GM19324 (cell line): ENCODE measurements around the gene CACNA1E.

Experiments used
- ATAC-seq: cut with Tn5 transposase; IDR thresholded peaks from one replicate; pipeline ENCODE4 v1.9.1; 2021; ENCODE audit warnings: mild to moderate bottlenecking, moderate library complexity; ENCODE audit not compliant: unreplicated experiment, low FRiP score

Gene CACNA1E

DNA sequence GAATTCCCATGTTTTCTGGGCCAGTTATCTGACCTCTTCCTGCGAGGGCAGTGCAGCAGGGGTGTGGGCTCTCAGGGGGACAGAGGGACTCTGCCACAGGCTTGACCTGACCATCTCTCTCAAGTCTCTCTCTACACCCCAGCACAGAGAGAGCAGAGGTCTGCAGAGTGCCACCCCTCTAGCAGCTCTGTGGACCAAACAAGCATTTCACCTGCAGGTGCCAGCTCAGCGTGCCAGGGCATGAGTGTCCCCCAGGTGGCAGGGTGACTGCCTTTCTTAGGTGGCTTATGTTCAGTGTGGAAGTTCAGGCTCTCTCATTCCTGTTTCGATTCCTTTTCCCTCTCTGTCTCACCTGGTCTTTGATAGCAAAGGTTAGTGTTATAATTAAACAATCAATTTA lies 191.3 kb downstream of the CACNA1E start:
- ATAC-seq = no peak

DNA sequence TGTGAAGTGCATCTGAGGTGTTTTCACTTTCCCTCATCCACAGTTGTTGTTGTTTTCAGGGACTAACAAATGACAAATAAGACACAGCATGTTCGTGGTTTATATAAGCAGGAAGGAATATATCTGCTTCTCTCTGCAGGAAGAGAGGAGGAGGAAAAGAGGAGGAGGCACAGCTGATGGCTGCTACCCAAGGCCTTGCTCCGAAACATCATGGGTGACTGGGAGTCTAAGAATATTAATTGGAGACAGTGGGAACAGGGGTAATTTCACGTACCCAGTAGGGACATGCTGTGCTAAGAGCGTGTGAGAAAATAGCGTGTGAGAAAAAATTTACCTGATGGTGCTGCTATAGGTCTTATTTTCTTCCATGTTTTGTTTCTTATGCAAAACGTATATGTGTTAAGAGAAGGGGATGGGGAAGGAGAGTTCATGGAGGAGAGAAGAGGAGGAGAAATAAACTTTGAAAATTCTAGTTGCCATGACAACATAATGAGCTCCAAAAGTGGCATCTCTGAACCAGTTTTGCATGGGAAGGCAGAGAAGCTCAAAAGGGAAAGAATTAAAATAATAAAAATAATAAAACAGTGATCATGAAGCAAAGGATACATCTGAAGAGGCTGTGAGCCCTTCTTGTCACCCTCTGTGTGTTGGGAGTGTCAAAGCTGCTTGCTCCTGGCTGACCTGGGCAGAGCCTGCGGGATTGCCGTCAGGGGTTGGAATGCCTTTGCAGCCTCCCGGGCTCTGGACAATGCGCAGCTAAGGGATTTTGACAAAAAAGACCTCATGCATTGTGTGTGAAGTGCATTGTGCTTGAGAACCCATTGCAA lies 192.0 kb downstream of the CACNA1E start:
- ATAC-seq = no peak

DNA sequence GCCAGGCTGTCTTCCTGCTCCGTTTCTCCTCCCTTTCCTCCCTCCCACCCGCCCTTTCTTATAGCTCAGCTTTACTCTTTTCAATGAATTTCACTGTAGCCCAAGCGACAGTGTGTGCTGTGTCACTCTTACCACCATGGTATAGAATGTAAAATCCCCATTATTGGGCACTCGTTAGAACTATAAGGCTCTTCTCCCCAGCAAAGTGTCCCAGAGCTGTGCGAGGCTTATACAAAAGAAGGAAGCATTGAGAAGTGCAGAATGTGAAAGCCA lies 192.5 kb downstream of the CACNA1E start:
- no peak for ATAC-seq

DNA sequence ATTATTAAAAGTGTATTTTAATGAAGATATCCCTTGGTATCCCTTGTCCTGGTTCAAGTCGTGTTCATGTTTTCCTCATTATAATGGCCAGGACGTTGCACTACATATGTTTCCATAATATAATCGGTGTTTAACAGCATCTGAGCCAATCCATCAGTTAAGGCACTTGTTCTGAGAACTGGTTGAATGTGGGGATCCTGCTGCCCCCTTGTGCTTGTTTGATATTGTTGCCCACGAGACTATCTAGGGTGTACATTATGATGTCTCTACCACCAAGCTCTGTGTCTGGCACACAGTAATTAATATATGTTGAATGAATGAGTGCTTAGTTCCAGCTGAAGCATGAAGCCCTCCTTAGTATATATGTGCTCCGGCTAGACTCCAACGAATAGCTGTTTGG lies 193.0 kb downstream of the CACNA1E start:
- peak; percentile 74 for ATAC-seq

DNA sequence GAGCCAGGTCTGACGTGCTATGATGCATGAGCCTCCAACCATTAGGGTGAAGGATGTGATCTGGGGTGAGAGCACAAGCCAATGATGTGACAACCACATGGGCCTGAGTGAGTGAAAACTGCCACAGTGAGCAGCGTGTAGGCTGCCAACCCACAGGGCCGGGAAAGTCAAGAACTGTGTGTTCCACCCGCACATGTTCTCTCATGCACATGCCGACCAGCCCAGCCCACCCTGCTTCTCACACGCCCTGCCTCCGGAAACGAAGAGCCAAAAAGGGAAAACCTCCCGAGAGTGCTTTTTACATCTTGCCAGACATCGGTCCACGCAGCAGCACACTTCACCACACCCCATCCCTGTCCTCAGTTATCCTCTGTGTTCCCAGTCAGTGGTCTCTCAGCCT lies 197.0 kb downstream of the CACNA1E start:
- ATAC-seq = no peak

DNA sequence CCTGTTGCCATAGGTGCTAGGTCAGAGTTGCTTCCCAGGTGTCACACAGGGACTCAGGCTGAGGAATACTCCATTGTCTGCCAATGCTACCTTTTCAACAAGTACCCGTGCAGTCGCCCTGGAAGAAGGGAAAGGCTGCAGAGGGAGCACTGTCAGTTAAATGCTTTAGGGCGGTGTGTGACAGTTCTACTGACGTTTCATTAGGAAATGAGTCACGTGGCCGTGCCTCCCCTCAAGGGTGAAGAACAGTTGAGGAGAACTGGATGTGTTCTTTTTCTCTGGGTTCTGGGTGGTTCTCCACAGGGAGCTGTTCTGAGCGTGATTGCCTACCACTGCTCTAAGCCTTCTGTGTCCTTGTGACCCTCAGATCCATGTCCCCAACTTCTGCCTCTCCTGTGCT lies 197.6 kb downstream of the CACNA1E start:
- ATAC-seq = no peak

DNA sequence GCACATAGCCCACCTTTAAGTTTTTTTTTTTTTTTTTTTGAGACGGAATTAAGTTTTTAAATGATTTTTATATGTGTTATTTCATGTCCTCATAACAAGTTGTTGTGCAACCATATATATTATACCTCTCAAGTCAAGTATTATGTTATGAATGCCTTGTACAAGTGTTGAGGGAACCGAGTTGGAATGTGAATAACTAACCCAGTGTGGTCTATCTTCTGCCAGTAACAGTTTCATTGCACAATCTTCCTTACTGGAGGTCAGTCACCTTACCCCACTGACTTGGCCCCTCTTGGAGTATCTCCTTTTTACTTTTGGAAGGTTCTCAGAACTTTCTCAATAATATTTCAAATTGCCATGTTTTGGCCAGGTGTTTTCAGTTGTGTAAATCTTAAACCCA lies 201.9 kb downstream of the CACNA1E start:
- ATAC-seq = no peak

DNA sequence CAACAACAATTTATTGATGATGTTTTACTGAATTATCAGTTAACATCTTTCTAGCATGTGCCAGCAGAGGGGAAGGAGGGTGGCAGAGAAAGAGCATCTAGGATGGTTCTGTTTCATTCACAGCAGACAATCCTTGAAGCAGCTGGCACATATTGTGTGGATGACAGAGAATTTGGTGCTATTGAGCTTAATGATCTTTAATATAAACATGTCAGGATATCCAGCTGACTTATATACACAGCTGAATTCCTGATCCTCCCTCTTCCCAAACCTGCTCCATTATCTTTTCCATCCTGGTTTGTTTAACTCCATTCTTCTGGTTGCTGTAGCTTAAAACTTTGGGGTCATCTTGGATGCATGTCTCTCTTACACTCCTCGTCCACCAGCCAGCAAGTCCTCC lies 218.6 kb downstream of the CACNA1E start:
- ATAC-seq = no peak

DNA sequence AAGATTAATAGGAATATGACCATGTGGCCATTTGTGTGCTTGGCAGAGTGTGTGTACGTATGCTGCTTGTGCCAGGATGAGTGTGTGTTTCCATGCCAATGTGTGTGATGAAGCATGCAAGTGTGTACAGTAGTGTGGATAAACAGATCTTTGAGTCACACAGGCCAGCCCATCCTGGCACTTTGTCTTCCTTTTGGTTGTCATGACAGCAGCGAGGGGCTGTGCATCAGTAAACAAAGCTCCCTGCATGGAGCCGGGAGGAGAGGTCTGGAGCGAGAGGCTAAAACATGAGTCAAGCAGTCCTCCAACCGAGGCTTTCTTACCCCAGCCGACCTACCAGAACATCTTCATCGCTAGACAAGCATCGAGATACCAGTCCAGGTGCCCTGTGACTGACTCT lies 221.2 kb downstream of the CACNA1E start:
- no peak for ATAC-seq

DNA sequence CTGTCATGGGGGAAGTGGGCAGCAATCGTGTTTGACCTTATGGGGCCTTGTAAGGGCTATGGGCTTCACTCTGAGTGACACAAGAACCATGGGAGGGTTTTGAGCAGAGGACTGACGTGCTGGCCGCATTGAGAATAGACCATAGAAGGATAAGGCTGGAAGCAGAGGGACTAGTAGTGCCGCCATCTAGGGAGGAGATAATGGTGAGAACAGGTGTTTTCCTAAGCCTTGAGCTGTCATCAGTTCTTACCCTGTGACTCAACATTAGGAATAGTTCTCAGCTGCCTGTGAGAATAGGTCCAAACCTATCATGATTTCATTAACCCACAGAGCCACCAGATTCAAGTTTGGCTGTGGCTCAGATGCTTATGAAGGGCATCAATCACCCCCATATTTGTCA lies 228.5 kb downstream of the CACNA1E start:
- ATAC-seq = no peak

DNA sequence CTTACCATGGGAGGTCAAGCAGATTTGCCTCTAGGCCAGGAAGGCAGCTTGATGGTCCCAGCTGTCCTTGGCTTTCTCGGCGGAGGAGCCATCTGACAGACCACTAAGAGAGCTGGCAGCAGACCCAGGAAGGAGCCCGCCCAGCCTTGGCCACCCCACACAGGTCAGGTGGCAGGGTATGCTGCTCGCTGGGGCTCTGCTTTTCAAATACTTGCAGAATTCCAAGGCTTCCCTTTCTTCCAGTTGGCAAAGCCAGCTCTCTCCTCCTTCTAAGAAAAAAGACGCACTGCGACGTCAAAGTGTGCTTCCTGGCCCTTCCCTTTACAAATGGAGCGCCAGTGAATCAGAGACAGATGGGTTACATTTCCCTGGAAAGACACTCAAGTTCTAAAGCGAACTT lies 229.4 kb downstream of the CACNA1E start:
- ATAC-seq = no peak

DNA sequence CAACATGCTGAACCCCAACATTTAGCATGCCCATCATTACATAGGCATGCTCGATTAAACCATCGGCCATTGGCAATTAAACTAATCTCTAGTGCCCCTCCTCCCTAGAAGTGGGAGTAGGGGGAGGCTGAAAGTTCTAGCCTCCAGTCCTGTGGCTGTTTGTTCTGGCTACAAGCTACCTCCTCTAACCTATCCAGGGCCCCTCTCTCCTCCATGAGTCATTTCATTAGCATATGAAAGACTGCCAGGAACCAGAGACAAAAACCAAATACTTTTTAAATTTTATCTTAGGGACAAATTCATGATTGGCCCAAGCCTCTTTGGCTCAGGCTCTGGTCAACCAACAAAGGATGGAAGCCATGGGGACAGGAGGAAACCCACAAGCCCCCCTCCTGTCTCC lies 231.1 kb downstream of the CACNA1E start:
- no peak for ATAC-seq

DNA sequence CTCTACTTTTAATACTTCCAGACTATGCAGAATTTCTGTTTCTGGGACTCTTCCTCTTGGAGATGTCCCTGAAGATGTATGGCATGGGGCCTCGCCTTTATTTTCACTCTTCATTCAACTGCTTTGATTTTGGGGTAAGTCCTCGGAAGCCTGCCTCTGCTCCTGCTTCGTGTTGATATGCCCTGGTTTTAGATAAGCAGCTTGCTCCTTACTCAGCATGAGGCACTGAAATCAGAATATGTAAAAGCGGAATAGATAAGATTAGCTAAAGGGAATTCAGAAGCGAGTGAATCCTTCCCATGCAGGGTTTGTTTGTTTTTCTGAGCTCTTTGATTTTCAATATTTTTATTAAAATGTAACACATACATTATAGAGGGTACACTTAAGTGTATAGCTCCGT lies 234.7 kb downstream of the CACNA1E start:
- no peak for ATAC-seq

DNA sequence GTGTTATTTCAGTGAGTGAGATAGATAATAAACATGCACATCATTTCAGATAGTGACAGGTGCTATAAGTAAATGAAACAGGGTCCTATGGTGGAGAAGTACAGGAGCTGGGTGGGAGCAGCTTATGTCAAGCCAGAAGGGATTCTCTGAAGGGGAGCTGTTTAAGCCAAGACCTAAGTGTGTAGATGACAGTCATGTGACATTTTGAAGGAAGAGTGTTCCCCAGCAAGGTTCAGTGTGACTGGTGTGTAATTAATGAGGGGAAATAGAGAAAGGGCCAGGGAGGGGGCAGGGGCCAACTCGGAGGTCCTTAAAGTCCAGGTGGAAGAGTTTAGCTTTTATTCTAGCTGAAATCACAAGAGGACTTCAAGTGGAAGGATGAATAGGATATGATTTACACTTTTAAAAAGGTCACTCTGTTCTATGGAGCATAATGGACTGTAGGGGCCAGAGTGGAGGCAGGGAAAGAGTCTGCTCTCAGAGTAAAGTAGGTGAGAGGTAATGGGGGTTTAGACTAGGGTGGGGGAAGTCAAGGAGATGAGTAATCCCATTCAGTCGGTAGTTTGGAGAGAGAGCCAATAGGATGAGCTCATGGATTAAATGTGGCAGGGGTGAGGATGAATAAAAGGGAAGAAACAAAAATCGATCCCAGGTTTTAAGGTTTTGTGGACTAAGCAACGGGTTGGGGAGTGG lies 243.1 kb downstream of the CACNA1E start:
- no peak for ATAC-seq

DNA sequence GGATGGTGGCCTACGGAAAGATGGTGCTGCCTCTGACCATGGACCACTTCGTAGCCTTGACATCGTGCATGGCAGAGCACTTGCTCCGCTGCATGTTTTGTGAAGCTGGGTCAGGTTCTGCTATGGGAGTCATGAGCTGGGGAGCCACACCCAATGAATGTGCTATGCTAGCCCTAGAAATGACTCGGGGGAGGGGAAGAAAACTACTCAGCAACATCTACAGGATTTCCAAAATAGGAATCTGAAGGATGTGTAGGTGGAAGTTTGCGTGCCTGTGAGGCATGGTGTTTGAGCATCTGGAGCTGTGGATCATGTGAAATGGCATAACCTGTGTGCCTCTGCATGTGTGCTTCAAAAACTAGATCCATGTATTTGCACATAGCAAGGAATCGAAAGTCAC lies 247.3 kb downstream of the CACNA1E start:
- ATAC-seq = no peak

DNA sequence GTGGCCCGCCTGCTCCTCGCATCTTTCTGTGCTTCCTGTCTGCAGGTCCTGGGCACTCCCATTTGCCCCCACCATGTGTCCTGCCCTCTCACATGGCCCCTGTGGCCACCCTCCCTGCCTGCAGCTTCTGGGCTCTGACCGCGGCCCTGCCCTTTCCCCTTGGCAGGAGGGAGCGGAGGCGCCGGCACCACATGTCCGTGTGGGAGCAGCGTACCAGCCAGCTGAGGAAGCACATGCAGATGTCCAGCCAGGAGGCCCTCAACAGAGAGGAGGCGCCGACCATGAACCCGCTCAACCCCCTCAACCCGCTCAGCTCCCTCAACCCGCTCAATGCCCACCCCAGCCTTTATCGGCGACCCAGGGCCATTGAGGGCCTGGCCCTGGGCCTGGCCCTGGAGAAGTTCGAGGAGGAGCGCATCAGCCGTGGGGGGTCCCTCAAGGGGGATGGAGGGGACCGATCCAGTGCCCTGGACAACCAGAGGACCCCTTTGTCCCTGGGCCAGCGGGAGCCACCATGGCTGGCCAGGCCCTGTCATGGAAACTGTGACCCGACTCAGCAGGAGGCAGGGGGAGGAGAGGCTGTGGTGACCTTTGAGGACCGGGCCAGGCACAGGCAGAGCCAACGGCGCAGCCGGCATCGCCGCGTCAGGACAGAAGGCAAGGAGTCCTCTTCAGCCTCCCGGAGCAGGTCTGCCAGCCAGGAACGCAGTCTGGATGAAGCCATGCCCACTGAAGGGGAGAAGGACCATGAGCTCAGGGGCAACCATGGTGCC lies 249.1 kb downstream of the CACNA1E start:
- no peak for ATAC-seq

DNA sequence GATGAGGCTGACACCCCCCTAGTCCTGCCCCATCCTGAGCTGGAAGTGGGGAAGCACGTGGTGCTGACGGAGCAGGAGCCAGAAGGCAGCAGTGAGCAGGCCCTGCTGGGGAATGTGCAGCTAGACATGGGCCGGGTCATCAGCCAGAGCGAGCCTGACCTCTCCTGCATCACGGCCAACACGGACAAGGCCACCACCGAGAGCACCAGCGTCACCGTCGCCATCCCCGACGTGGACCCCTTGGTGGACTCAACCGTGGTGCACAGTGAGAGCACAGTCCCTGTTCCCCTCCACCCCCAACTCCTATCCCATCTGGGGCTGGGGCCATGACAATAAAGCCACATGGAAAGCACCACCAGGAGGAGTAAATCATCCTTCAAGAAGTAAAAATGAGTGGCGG lies 250.2 kb downstream of the CACNA1E start:
- ATAC-seq = no peak

DNA sequence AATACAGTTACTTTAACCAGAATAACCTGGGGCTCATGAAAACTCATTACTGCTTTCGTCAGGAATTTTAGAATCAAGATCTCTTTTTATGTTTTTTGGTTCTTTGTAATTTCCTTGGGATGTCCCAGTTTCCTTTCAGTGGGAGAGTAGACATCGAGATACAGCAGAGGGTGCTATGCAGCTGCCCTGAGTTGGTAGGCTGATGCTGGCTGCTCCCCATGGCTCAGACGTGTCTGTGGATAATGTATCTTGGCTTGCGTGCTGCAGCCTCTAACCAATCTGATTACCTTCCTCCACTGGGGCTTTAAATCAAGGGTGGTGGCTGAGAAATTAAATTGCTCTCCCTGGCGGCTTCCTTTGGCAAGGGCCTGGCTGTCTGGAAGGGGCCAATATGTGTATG lies 253.7 kb downstream of the CACNA1E start:
- no peak for ATAC-seq

DNA sequence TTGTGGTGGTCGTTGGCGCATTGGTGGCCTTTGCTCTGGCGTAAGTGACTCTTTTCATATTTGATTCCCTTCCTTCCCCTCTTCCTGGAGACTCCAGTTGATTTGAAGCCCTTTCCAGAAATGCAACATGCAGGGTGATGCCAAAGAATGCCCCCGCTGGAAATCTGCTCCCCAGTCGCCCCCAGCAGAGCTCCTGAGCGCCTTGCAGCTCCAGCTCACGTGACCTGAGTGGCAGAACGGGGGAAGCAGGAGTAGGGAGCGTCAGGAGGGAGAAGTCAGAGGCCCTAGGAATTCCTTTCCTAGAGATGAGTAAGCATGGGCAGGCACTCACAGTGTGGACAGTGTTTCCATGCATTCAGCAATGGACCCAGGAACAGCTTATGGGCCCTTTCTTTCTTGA lies 255.9 kb downstream of the CACNA1E start:
- ATAC-seq = no peak

DNA sequence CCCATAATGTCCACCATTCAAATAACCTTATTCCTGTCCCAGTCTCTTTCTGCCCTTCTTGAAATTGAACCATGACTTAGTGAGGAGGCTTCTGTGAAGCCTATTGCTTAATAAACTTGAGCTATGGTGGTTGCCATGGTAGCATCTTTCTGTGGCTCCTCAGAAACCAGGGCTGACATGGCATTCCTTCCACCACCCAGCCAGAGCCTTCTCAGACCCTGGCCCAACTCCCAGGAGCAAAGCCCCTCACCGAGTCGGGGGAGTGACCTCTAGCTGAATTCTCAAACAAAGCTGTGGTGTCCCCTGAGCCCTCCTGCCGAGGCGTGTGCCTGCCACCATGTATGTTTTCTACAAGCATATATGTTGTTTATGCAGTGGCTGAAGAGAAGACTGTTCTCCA lies 259.1 kb downstream of the CACNA1E start:
- no peak for ATAC-seq

DNA sequence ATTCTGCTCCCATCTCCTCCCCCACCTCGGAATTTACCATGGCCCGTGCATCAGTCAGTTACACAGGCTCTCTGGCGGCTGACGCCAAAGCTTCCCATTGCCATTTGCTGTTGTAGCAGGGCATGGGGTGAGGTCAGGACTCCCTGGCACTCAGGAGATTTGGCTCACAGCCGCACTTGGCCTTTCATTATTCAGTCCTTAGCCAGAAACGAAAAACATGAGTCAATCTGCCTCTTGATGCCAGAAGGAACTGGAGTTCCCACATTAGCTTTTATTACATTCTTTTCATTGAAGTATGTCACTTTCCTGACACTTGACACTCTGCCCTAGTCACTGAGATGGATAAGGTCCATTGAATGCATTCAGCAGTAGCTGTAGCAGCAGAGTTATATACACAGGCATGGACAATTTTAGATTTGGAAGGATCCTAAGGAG lies 260.6 kb downstream of the CACNA1E start:
- ATAC-seq = no peak

DNA sequence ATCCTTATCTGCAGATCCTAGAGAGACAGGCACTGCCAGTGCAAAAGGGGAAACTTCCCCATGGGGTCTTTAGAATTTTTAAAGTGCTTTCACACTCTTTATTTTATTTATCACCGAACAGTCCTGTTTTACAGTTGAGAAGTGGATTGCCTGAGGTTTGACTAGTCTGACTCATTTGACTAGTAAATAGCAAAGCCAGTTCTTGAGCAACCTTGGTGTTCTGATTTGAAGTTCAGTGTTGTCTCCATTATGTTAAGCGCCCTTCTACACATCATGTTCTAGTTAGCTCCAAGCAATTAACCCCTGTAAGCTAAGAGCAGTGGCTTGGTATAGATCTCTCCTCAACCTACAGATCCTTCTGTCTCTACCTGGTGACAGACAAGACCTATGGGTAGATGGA lies 262.9 kb downstream of the CACNA1E start:
- ATAC-seq = no peak
